PC-9 (cell line): ENCODE results near the gene GIPC3. TPM values are rescaled to one million over a fixed set of nuclear protein-coding genes. Genes with fewer than 3 reads are reported as not detected.

Experiments used
- BruUV-seq: library from RNA; stranded (reverse); fragments of 400-500 nt; replicated peaks from 2 replicates; lab custom pipeline; 2021; lab: Mats Ljungman, UMichigan
- CTCF ChIA-PET: fragments of 300-600 bp; sonication (Branson Sonifier 250); formaldehyde crosslinking; loops from one replicate; lab custom pipeline; 2022; ENCODE audit warnings: antibody characterized with exemption; lab: Charles Lee
- POLR2A ChIA-PET: fragments of 300-600 bp; sonication (Branson Sonifier 250); formaldehyde crosslinking; loops from one replicate; lab custom pipeline; 2022; ENCODE audit warnings: antibody characterized with exemption; ENCODE audit not compliant: unreplicated experiment; lab: Charles Lee
- DNase-seq, 2 experiments: peaks; one replicate each; pipeline versions ENCODE4 v3.0.0 to v3.0.0-alpha.2; 2015 to 2022; ENCODE audit warnings: mixed read lengths in 1 of 2
- H2AFZ ChIP-seq: fragments of 200-600 bp; sonication (generic); 2 replicates; pipeline ENCODE4 v1.8.1; 2017; ENCODE audit warnings: antibody characterized with exemption
- H3F3A ChIP-seq: fragments of 200-600 bp; sonication (generic); 2 replicates; pipeline ENCODE4 v1.8.1; 2017; ENCODE audit warnings: antibody characterized with exemption, mild to moderate bottlenecking, low read depth; ENCODE audit not compliant: insufficient read depth
- H3K27ac ChIP-seq: fragments of 200-600 bp; sonication (generic); 2 replicates; pipeline ENCODE4 v1.6.1; 2016; ENCODE audit warnings: mixed run types
- H3K27me3 ChIP-seq: fragments of 200-600 bp; sonication (generic); 2 replicates; pipeline ENCODE4 v1.6.1; 2016; ENCODE audit warnings: low read depth, mixed run types; ENCODE audit not compliant: insufficient read depth
- H3K36me3 ChIP-seq: fragments of 200-600 bp; sonication (generic); 2 replicates; pipeline ENCODE4 v1.6.1; 2016; ENCODE audit warnings: low read depth, mixed run types
- H3K4me1 ChIP-seq: fragments of 200-600 bp; sonication (generic); replicated peaks from 2 replicates; pipeline ENCODE4 v1.6.1; 2016; ENCODE audit warnings: mixed run types; ENCODE audit not compliant: insufficient read depth
- H3K4me2 ChIP-seq: fragments of 200-600 bp; sonication (generic); 2 replicates; pipeline ENCODE4 v1.6.1; 2017; ENCODE audit warnings: mixed run types
- H3K4me3 ChIP-seq: fragments of 200-600 bp; sonication (generic); 2 replicates; pipeline ENCODE4 v1.6.1; 2016; ENCODE audit warnings: mixed run types
- H3K79me2 ChIP-seq: fragments of 200-600 bp; sonication (generic); 2 replicates; pipeline ENCODE4 v1.6.1; 2017; ENCODE audit warnings: low read depth, mixed run types
- H3K9me2 ChIP-seq: fragments of 200-600 bp; sonication (generic); 2 replicates; pipeline ENCODE4 v1.8.1; 2017; ENCODE audit warnings: mild to moderate bottlenecking; ENCODE audit not compliant: insufficient read depth
- H3K9me3 ChIP-seq: fragments of 200-600 bp; sonication (generic); 2 replicates; pipeline ENCODE4 v1.8.1; 2016; ENCODE audit warnings: low read depth; ENCODE audit not compliant: insufficient read depth
- H4K20me1 ChIP-seq: fragments of 200-600 bp; sonication (generic); 2 replicates; pipeline ENCODE4 v1.8.1; 2017; ENCODE audit not compliant: insufficient read depth
- EZH2 ChIP-seq: fragments of 200-600 bp; sonication (generic); IDR thresholded peaks from 2 replicates; pipeline ENCODE4 v1.8.0; 2017; ENCODE audit warnings: antibody characterized with exemption, low read depth
- intact Hi-C: fragments of 100-400 bp; cut with micrococcal nuclease; formaldehyde crosslinking; loops from one replicate; pipeline ENCODE4 v1.10.0; 2022; ENCODE audit not compliant: unreplicated experiment
- total RNA-seq: library from RNA; stranded (reverse); gene quantifications from 2 replicates; pipeline ENCODE4 v1.2.3, GENCODE V29; 2021
- TF ChIP-seq, protein P1 (sequence below): fragments of 200-600 bp; sonication (generic); conservative IDR thresholded peaks from 2 replicates; pipeline ENCODE4 v1.6.1; 2017; ENCODE audit warnings: mixed run types, antibody characterized with exemption, mild to moderate bottlenecking, moderate library complexity

The GIPC3 gene
- total RNA-seq, 1 experiment from 2014 or later, result not detected

DNA sequence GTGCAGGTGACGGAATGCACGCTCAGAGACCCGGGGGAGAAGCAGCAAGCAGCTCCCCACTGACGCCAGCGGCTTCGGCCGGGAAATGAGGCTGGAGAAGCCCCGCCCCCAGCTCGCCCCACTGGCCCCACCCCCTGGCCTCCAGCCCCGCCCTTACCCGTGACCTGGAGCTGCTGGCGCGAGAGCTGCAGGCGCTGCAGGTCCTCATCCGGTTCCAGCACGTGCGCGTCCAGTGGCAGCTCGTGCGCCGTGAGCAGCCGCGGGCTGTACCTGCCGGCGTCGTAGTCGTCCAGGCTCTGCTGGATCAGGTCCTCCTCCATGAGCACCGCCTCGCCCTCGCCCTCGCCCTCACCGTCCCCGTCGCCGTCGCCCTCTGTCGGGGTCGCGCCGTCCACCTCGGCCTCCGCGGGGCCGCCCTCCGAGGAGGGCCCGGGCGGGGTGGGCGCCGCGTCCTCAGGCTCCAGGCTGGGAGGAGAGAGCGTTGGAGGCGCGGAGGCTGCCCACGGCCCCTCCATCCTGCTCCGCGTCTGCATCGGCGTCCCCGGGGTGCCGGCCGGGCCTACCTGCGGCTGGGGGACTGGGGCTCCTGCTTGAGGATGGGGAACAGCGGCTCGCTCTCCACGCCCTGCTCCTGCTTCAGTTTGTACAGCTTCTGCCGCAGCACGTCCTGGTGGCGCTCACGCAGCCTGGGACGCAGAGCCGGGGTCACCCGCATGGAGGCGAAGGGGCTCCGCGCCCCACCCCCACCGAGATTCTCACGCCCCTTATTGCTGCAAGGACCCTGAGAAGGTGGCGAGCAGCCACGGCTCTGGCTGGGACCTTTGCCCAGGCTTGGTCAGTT is 27.8 kb downstream of the GIPC3 start:
- no peak overlapping the region for H2AFZ ChIP-seq
- H3K27ac ChIP-seq, result no peak overlapping the region

DNA sequence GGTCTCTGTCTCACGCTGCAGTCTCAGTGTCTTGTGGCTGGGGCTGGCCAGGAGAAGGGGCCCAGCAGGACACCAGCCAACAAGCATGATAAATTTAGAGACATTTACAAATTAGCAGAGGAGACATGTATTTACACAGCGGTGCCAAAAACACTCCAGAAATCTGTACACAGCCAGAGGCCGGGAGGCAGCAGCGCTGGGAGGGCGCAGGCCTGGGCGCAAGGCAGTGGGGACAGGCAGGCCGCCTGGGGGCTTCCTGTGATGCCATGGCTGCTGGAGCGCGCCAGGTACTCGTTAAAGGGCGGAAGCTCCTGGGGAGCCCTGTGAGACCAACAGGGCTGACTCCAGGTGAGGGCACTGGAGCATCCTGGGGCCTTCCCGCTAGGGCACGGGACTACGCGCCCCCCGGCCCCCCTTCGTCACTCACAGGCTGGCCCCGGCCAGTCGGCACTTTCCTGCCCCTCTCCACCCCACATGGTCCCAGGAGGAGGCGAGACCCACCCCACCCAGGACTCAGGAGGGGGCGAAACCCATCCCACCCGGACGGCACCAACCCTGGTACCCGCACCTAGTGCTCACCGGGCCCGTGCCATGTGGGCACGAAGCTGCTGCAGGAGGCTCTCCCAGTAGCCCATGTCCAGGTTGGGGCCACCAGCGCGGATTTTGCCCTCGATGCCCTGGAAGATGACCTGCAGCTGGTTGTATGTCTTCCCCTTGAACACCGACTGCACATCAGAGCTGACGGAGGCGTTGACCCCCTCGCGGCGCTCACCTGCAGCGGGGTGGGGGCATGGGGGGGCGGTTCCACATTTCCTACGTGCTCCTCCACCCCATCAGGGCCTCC is 28.8 kb downstream of the GIPC3 start:
- ChIA-PET CTCF (no interaction called here), POLR2A (no interaction called here)
- H2AFZ ChIP-seq, result no peak overlapping the region
- no peaks in the 10 kb centered on the region for H3K9me3 ChIP-seq
- H3K27ac ChIP-seq, result no peak overlapping the region
- H3K79me2 ChIP-seq, result no peaks in the 10 kb centered on the region
- H3K4me3 ChIP-seq, result no peak overlapping the region
- H3F3A ChIP-seq, result no peaks in the 10 kb centered on the region
- no TSS peak for BruUV-seq
- no peak for DNase-seq
- no peak for TF ChIP-seq EZH2
- TF ChIP-seq, protein P1, sequence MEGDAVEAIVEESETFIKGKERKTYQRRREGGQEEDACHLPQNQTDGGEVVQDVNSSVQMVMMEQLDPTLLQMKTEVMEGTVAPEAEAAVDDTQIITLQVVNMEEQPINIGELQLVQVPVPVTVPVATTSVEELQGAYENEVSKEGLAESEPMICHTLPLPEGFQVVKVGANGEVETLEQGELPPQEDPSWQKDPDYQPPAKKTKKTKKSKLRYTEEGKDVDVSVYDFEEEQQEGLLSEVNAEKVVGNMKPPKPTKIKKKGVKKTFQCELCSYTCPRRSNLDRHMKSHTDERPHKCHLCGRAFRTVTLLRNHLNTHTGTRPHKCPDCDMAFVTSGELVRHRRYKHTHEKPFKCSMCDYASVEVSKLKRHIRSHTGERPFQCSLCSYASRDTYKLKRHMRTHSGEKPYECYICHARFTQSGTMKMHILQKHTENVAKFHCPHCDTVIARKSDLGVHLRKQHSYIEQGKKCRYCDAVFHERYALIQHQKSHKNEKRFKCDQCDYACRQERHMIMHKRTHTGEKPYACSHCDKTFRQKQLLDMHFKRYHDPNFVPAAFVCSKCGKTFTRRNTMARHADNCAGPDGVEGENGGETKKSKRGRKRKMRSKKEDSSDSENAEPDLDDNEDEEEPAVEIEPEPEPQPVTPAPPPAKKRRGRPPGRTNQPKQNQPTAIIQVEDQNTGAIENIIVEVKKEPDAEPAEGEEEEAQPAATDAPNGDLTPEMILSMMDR, result no peak
- H4K20me1 ChIP-seq, result no peaks in the 10 kb centered on the region
- H3K27me3 ChIP-seq, result no peaks in the 10 kb centered on the region
- H3K36me3 ChIP-seq, result no peaks in the 10 kb centered on the region
- no peak overlapping the region for H3K4me2 ChIP-seq
- intact Hi-C loops, result no loop called here
- no peaks in the 10 kb centered on the region for H3K4me1 ChIP-seq
- H3K9me2 ChIP-seq, result no peaks in the 10 kb centered on the region

More for the DNA sequence above, 27.8 kb downstream of the GIPC3 start:
- H3K4me3 ChIP-seq, result no peak overlapping the region
- no peaks in the 10 kb centered on the region for H4K20me1 ChIP-seq
- no TSS peak for BruUV-seq
- TF ChIP-seq, protein P1, result no peak
- TF ChIP-seq EZH2, result no peak
- H3K9me2 ChIP-seq, result no peaks in the 10 kb centered on the region
- ChIA-PET POLR2A (no interaction called here), CTCF (no interaction called here)
- no peak for DNase-seq
- no peaks in the 10 kb centered on the region for H3K9me3 ChIP-seq
- no peak overlapping the region for H3K4me2 ChIP-seq
- intact Hi-C loops, result no loop called here
- no peaks in the 10 kb centered on the region for H3K27me3 ChIP-seq
- no peaks in the 10 kb centered on the region for H3K36me3 ChIP-seq
- no peaks in the 10 kb centered on the region for H3K79me2 ChIP-seq
- no peaks in the 10 kb centered on the region for H3K4me1 ChIP-seq
- H3F3A ChIP-seq, result 0 out of 2 replicates have a peak, but pooled peaks cover 2% of the 10 kb centered on the region

DNA sequence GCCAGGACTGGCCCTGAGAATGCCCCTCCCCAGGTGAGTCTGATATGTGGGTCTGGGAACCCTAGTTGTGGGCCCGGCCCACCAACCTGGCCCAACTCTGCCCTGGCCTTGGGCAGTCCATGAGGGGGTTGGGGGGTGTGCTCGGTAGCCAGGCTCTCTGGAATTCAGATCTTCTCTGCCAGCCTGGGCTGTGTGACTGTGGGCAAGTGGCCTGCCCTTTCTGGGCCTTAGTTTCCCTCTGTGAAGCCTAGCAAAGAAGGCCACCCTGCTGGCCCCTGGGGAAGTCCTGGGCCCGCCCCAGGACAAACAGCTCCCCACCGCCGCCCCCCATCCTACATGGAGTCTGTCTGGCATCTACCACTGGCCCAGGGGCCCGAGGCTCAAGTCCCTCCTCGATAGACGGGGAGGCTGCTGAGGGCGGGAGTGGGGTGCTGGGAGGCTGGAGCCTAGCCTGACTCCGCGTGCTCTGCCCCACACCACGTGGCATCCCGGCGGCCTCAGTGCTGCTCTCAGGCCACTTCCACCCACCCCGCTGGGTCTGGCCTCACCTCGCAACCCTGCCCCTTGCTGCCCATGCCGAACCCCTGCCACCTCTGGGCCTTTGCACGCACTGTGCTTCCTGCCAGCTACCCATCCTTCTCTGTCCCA is 29.7 kb downstream of the GIPC3 start:
- intact Hi-C loops, result no loop called here
- H3K9me2 ChIP-seq, result no peaks in the 10 kb centered on the region
- H3K27ac ChIP-seq, result no peak overlapping the region
- H3K4me2 ChIP-seq, result no peak overlapping the region
- H3K9me3 ChIP-seq, result no peaks in the 10 kb centered on the region
- BruUV-seq, result no TSS peak
- H3K79me2 ChIP-seq, result no peaks in the 10 kb centered on the region
- H4K20me1 ChIP-seq, result no peaks in the 10 kb centered on the region
- ChIA-PET POLR2A (no interaction called here), CTCF (no interaction called here)
- no peaks in the 10 kb centered on the region for H3K36me3 ChIP-seq
- no peaks in the 10 kb centered on the region for H3K4me1 ChIP-seq
- no peak overlapping the region for H3K4me3 ChIP-seq
- DNase-seq, result no peak
- H3K27me3 ChIP-seq, result no peaks in the 10 kb centered on the region
- no peak overlapping the region for H2AFZ ChIP-seq
- TF ChIP-seq, protein P1, result no peak
- no peak for TF ChIP-seq EZH2
- H3F3A ChIP-seq, result no peaks in the 10 kb centered on the region
